SHP77 (cell line): Measurements from ENCODE around the gene SRPK2.
"Not testable (repeated sequence)": the region's sequence is repeated elsewhere in the genome, so short reads cannot be mapped to it uniquely, and the experiment has no call there.

Source experiments
- DNase-seq, 2 experiments: peaks; one replicate each; lab custom pipeline; 2025; lab: John Stamatoyannopoulos, UW

SRPK2 gene

DNA sequence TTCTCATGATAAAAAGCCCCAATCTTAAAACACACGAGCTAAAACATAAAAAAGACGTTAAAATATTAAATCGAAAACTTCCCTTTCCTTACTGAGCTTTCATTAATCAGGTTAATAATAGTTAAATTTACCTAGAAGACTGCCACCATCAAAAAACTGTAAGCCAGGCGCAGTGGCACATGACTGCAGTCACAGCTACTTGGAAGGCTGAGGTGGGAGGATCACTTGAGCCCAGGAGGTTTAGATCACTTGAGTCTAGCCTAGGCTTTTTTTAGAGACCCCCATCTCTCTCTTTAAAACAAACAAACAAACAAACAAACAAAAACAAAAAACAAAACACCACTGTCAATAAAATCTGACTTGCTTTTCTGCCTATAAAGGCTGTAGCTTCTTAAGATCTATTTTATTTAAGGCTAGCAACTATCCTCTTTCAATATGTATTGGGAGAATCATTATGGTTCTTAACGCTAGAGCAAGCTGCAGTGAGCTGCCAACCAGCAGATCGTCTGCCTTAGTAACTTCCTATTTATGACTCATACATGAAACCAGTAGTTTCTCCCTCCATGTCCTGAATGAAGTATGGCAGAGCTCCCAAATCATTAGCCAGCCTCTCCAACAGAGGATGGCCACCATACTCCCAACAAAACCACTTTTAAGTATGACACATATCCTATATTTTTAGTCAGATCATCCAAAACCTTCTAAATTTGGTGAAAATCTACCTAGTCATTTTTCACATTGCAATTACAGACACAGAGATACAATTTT, 163.7 kb downstream of the SRPK2 start:
- no peak for DNase-seq

DNA sequence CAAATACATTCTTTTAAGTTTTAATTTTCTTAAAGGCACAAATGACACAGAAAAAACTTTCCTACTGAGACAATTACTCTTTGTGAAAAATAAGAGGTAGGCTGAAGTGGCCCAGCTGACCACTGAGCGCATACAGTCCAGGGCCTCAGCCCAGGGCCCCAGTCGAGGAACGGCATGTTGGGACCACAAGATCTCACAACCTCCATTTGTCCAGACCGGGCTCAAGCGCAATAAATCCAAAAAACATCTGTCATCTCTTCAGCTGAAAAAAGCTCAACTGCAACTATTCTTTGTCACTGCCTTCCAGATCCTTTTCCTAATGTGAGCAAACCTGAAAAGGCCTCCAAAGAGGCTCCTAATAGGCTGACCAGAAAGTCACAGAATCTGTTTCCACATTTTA, 165.8 kb downstream of the SRPK2 start:
- DNase-seq, result no peak

DNA sequence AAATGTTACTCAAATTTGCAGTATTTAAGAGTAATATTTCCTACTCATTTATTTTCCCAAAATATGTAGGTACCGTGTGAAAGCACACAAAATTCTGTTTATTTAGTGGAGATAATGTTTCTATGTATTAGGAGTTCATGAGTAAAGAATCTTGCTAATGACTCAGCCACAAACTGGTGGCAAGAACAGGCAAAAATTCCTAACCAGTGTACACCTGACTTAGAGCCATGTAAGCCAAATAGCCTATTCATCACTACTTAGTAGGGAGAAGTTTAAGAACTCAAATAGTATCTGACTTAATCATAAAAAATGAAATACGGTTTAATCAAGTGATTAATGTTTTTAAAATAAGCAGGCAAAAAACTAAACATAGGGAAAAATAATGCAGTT, 169.0 kb downstream of the SRPK2 start:
- DNase-seq, result no peak

DNA sequence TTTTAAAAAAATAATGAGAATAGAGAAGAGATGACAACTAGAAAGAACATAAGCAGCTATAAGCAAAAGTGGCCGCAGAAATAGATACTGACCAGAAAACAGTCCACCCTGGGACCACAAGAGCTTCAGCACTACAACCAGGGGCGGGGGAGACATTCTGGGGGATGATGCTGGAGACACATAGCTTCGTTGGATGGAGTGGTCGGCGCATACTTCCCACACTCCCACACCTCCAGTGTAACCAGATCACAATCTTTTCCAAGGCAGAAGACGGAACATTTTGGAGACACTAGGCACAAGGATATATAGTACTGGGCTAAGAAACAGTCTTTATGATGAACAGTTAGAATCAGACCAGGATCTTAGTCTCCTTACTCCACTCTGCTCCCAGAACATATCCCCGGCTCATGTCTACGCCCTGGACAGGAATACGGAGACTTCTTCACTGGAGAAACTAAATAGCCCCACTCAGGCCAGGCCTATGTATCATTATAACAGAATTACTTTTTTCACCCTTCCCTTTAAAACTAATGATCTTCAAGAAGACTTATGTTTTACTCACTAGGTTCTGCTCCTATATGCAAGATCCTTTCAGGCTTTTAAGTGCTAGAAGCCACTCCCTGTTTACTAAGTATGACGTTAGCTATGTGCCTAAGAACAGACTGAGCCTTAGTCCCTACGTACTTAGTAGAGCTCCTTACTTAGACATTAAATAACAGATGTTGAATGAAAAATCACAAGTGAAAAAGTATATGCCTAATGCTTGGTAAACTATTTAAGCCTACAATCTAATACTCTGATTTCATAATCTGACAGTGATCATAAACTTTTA, 169.6 kb downstream of the SRPK2 start:
- no peak for DNase-seq

DNA sequence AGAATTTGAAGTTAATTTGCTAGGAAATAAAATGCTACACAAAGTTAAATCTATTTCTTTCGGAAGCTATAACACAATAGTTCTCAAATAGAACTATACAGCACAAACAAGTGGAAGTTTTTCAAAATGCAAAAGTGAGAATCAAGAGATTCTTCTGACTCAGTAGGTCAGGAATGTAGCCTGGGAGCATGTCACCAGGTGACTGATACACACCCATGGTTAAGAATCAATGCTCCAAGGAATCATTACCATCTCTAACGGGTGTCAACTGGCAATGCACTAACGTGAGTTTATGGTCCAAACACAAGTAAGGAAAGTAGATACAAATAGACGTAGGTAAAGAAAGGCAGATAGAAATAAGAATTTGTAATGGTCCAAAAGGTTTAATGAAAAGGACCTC, 170.5 kb downstream of the SRPK2 start:
- DNase-seq, result no peak

DNA sequence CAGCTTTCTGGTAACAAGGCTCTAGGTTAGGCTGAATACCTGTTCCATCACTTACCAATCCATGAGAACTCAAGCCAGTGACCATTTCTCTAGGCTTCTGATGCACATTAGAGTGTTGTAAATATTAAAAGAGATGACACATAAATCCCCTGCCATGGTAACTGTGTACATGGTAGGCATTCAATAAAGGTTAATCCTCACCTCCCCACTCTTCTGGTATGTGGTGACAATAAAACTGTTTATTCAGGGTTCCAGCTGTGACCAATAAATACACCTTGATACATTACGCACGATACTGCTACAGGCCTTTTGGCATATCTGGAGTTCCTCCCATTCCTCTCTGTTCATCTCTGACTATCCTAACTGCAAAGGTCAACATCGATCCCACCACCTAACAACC, 171.9 kb downstream of the SRPK2 start:
- no peak for DNase-seq

DNA sequence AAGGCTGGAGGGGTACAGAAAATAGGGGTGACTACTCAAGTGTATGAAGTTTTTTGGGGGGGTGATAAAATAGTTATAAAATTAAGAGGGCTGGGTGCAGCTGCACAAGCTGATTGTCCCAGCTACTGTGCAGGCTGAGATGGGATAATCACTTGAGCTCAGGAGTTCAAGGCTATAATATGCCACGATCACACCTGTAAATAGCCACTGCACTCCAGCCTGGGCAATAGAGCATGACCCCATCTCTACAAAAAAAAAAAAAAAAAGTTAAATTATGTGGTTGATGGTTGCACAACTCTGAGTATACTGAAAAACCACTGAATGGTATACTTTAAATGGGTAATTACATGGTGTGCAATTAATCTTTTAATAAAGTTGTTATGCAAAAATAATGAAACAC, 172.9 kb downstream of the SRPK2 start:
- DNase-seq, result no peak

DNA sequence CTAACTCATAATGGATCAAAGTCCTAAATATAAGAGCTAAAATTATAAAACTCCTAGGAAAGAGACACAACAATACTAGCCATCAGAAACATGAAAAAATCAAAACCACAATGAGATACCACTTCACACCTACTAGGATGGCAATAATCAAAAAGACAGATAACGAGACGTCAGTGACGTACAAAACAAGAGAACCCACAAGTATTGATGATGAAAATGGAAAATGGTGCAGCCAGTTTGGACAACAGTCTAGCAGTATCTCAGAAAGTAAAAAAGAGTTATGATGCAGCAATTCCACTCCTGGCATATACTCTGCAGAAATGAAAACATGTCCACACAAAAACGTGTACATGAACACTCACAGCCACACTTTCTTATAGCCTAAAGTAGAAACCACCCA, 173.5 kb downstream of the SRPK2 start:
- DNase-seq, result no peak

DNA sequence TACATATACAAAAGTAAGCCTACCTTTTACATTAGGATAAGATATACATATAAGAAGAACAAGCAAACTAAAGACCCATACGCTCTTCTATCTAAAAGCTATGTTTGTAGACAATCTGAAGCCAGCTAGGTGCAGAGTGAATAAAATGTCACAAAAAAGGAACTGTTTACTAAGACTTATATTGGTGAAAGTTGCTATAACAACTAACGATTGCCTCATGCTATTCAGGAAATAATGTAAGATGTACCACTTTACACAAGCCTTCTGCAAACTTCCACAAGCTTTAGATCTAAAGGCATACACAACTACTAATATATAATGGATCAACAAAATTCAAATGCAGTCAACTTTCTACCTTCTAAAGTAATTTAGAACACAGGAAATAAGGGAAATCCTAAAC, 175.1 kb downstream of the SRPK2 start:
- no peak for DNase-seq

DNA sequence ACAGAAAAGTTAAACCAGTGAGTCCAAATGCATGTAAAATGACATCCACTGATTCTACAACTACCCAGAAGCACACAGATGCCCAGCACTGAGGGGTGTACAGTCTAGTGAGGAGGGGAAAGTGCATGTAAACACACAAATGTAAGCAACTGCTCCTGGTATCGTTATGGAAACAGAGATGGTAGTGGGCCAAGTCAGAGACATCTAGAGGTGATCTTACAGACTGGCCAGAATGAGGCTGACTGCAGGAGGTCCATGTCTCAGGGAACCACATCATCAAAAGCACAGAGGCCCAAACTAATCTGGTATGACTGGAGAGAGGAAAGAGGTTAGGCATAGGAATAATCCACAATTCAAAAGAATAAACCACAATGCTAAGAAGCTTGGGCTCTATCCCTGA, 176.5 kb downstream of the SRPK2 start:
- DNase-seq, result no peak

DNA sequence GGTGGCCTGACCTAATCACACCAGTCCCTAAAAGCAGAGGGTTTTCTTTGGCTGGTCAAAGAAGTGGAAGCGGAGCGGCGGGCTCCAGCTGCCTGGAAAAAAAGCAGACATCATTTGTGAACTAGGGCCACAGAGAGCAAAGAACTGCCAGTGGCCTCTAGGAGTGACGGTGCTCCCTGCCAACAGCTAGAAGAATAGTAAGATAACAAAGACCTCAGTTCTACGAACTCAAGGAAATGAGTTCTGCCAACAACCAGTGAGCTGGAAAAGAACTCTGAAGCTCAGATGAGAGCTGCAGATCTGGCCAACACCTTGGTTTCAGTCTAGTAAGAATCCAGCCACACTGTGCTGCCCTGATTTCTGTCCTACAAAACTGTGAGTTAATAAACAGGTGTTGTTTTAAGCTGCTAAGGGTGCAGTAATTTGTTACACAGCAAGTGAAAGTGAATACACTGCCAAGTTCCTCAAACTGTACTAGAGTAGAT, 178.0 kb downstream of the SRPK2 start:
- DNase-seq, result no peak

DNA sequence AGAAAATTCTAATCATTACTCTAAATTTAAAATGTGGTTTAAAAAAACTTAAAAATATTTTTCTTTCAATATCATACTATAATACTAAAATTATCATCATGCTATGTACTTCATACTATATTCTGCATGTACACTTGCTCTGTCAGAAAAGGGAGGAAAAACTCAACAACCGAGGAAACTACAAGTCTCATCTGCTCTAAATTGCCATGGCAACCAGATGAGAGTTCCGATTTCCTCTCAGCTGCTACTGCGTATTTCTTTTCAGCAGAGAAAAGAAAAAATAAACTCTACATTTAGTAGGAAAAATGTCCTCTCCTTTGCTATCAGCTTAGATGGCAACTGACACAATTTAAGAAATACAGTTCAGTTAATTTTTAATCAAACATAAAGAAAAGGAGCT, 178.9 kb downstream of the SRPK2 start:
- no peak for DNase-seq

DNA sequence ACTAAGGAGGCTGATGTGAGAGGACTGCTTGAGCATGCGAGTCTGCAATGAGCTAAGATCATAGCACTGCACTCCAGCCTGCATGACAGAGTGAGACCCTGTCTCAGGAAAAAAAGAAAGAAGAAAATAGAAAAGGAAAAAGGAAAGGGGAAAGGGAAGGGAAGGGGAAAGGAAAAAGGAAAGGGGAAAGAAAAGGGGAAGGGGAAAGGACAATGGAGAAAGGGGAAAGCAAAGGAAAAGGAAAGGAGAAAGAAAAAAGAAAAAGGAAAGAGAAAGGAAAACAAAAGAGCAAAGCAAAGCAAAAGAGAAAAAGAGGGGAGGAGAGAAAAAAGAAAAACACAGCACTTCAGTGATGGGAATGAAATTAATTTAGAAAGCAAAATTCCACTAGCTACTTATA, 179.3 kb downstream of the SRPK2 start:
- no peak for DNase-seq

DNA sequence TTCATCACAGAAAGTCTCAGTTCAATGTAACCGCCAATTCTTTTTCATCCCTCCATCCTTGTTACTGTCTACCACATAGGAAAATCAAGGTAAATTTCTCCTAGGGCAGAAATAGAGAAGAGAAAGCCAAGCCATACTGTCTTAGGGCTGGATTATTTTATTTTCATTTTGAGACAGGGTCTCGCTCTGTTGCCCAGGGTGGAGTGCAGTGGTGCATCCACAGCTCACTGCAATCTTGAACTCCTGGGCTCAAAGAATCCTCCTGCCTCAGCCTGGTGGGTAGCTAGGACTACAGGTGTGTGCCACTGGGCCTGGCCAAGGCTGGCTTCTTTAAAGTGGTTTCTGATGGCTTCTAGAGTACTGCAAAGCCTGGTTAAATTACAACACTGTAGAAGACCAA, 181.7 kb downstream of the SRPK2 start:
- no peak for DNase-seq

DNA sequence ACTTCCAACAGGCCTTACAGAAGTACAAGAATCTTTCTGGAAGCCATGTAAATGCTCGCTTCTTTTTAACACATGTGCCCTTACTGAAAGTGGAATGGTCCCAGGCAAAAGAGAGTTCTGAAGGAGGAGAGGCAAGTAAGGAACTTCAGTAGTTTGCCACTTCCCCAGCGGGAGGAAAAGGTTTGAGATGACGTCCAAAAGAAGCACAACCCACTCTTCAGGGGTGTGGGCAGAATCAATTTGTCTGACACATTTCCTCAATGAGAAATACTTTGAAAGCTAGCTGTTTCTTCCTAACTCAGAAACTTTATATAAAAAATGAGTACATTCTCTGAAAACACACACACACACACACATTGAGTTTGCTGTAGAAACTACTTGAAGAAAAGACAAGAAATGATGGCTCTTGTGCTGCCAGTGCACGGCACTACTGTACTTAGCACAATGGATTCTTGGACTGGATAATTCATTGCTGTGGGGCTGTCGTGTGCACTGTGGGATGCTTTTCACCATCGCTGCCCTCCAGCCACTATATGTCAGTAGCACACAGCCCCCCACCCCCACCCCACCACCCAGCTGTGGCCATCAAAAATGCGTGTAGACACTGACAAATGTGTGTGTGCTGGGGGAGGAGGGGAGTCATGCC, 183.0 kb downstream of the SRPK2 start:
- DNase-seq, result no peak

DNA sequence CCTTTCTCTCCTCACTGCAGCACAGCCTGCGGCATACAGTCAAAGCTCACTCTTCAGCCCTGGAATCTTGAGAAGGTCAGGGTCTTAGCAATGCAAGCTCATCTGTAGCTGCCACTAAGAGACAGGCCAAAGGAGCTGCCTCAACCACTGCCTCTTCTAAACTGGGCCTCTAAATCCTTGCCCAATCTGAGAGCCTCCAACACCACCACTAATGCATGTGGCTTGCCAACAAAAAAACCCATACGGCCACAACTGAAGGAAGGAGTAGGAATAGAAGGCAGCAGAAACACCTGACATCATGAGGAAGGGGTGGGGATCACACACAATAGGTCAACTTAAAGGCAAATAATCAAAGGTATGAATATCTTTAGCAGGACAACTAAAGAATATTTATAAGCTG, 183.8 kb downstream of the SRPK2 start:
- no peak for DNase-seq

DNA sequence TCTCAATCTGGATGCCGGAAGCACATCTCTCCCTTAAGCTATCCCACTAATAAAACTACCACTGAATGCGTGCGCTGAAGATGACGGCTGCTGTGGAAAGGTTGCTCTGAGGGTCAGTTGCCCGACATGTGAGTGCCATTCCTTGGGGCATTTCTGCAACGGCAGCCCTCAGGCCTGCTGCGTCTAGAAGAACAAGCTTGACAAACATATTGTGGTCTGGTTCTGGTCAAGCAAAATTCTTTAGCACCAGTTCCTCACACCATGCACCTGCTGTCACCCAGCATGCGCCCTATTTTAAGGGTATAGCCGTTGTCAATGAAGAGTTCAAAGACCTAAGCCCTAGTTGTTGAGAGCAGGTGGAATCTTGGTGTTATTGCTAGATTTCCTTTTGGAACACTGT, 184.2 kb downstream of the SRPK2 start:
- no peak for DNase-seq

DNA sequence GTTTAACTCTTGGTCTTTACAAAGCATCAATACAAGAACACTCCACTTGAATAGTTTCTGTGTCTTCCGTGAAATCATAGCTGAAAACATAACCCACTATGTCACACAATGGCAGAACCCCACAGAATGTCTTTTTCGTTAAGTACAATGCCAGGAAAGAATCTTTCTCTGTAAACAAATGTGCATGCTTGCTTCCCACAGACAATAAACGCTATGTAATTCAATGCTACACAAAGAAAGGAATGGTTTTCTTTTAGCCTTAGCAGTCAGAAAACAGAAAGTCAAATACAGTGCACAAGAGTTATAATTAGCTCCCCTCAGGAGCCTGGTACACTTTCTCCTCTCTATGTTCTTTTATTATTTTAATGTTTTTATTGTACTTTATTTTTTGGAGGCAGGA, 186.1 kb downstream of the SRPK2 start:
- DNase-seq, result no peak

DNA sequence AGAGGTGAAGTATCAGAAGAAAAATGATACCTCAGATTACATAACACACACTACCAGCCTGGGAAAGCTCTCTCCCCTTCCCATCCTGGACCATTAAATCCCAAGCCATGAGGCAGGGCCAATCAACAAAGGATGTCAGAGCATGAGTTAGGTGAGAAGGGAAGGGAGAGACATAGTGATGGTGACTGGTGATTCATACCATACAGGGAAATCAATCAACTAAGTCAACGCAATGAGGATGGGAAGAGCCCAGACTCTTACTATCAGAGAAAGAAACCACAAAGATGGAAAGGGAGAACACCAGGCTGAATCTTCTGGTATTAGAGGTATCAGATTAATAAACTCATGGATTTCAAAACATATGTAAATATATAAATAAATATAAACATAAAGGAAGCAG, 189.3 kb downstream of the SRPK2 start:
- no peak for DNase-seq

DNA sequence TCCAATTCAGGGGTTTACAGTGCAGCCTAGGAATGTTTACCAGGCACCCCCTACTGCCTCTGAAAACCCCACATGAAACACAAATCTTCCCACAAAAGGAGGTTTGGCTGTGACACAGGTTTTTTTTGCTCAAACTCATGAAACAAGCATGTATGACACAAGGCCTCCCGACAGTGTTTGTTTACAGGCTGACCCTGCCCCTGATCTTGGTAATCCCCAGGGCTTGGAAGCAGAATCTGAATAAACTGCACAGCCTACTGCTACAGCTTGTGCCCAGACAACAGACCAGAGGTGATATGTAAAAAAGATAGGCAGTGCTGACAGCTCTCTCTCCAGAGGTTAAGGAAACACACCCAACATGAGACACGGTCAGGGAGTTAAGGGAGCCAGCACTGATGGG, 190.5 kb downstream of the SRPK2 start:
- DNase-seq, result no peak

DNA sequence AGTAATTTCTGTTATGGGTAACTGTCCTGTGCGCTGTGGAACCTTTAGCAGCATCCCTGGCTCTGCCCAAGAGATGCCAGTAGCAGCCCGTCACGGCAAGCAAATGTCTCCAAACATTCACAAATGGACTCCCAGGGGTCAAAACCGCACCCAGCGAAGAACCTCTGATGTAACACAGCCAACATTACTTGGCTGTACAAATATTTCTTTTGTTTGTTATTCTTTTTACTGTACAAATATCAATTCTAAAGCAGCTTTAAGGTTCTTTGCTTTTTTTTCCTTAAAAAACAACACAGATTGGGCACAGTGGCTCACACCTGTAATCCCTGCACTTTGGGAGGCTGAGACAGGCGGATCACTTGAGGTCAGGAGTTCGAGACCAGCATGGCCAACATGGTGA, 192.2 kb downstream of the SRPK2 start:
- no peak for DNase-seq

DNA sequence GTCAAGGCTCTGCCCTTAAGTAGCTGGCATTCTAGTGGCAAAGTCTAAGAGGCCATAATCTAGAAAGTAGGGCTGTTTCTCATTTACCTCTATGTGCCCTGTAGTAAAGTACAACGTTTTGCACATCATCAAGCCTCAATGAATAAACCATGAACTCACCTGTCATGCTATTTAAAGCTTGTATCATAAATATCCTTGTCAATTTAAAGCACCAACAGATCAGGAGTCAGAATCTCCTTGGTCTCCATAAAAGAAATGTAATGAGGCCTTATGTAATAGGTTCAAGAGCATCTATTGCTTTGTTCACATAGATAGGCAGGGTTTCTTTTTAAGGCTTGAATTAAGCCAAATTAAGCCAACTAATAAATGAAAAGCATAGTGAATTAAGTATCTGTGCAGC, 192.8 kb downstream of the SRPK2 start:
- no peak for DNase-seq

DNA sequence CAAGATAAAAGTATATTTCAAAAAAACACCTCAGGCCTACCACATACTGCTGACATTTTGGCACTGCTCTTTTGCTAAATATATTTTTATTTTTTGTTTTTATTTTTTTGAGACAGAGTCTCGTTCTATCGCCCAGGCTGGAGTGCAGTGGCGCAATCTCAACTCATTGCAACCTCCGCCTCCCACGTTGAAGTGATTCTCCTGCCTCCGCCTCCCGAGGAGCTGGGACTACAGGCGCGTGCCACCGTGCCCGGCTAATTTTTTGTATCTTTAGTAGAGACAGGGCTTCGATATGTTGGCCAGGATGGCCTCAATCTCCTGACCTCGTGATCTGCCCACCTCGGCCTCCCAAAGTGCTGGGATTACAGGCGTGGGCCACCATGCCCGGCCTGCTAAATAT, 193.8 kb downstream of the SRPK2 start:
- not testable (repeated sequence) for DNase-seq
